HEK293 (cell line): ENCODE results near the gene SPDYE3.

Experiments used
- CTCF ChIA-PET: fragments of 350-600 bp; formaldehyde crosslinking; extraction: SDS; loops from one replicate; lab custom pipeline; 2021; ENCODE audit warnings: antibody characterized with exemption; lab: Yijun Ruan, JAX
- POLR2A ChIA-PET: fragments of 300-600 bp; formaldehyde crosslinking; extraction: SDS; loops from one replicate; lab custom pipeline; 2020; ENCODE audit warnings: antibody characterized with exemption, inconsistent platforms; lab: Yijun Ruan, JAX
- H3K27ac ChIP-seq: fragments of 200-500 bp; sonication (Bioruptor generic); 2 replicates; pipeline ENCODE4 v1.5.1; 2014; ENCODE audit warnings: low read depth, low read length, control low read depth, inconsistent platforms; ENCODE audit errors: extremely low read depth
- H3K36me3 ChIP-seq, 2 experiments: fragments of 200-500 bp in 1 of 2; sonication (Bioruptor generic) in 1 of 2; 1 replicate in 1 of 2; 2 replicates in 1 of 2; pipeline ENCODE4 v1.5.1; 2014 to 2017; ENCODE audit warnings: inconsistent platforms in 2 of 2, low read length in 2 of 2; ENCODE audit not compliant: control insufficient read depth in 2 of 2, insufficient read depth in 1 of 2
- H3K4me1 ChIP-seq: fragments of 200-500 bp; sonication (Bioruptor generic); 2 replicates; pipeline ENCODE4 v1.5.1; 2014; ENCODE audit warnings: mild to moderate bottlenecking, low read length, inconsistent platforms; ENCODE audit not compliant: control insufficient read depth, insufficient read depth
- H3K4me3 ChIP-seq: 2 replicates; pipeline ENCODE4 v1.5.1; 2011; ENCODE audit warnings: low read depth, mild to moderate bottlenecking, control low read depth, low read length, moderate library complexity
- H3K9me3 ChIP-seq: fragments of 200-500 bp; sonication (Bioruptor generic); 2 replicates; pipeline ENCODE4 v1.5.1; 2014; ENCODE audit warnings: low read depth, low read length, inconsistent platforms; ENCODE audit not compliant: control insufficient read depth, insufficient read depth
- EGR2 ChIP-seq: fragments of 450-650 bp; formaldehyde crosslinking; IDR thresholded peaks from 2 replicates; pipeline ENCODE4 v1.5.1; 2016; ENCODE audit warnings: low read depth, missing biosample characterization, missing genetic modification characterization
- GFI1B ChIP-seq: fragments of 450-650 bp; formaldehyde crosslinking; IDR thresholded peaks from 2 replicates; pipeline ENCODE4 v1.5.1; 2016; ENCODE audit warnings: missing biosample characterization, missing genetic modification characterization
- GLI2 ChIP-seq: fragments of 450-650 bp; formaldehyde crosslinking; IDR thresholded peaks from 2 replicates; pipeline ENCODE4; 2017; ENCODE audit warnings: missing biosample characterization, missing genetic modification characterization, low read depth, borderline replicate concordance
- KLF10 ChIP-seq: fragments of 450-650 bp; IDR thresholded peaks from 2 replicates; pipeline ENCODE4 v1.5.1; 2018; ENCODE audit warnings: missing biosample characterization, mild to moderate bottlenecking, missing genetic modification characterization
- RBAK ChIP-seq: fragments of 450-650 bp; formaldehyde crosslinking; IDR thresholded peaks from 2 replicates; pipeline ENCODE4 v1.5.1; 2016; ENCODE audit warnings: missing biosample characterization, missing genetic modification characterization
- REPIN1 ChIP-seq: fragments of 450-650 bp; formaldehyde crosslinking; IDR thresholded peaks from 2 replicates; pipeline ENCODE4 v1.5.1; 2017; ENCODE audit warnings: missing biosample characterization, missing genetic modification characterization, low read depth
- SP3 ChIP-seq: fragments of 450-650 bp; formaldehyde crosslinking; IDR thresholded peaks from 2 replicates; pipeline ENCODE4 v1.5.1; 2016; ENCODE audit warnings: missing biosample characterization, missing genetic modification characterization
- YY2 ChIP-seq: fragments of 450-650 bp; formaldehyde crosslinking; IDR thresholded peaks from 2 replicates; pipeline ENCODE4 v1.5.1; 2016; ENCODE audit warnings: missing biosample characterization, missing genetic modification characterization
- ZBTB17 ChIP-seq: fragments of 450-650 bp; formaldehyde crosslinking; IDR thresholded peaks from 2 replicates; pipeline ENCODE4 v1.5.1; 2016; ENCODE audit warnings: missing biosample characterization, missing genetic modification characterization
- ZEB2 ChIP-seq: fragments of 450-650 bp; formaldehyde crosslinking; IDR thresholded peaks from 2 replicates; pipeline ENCODE4 v1.5.1; 2016; ENCODE audit warnings: missing biosample characterization, missing genetic modification characterization
- ZNF157 ChIP-seq: fragments of 450-650 bp; formaldehyde crosslinking; IDR thresholded peaks from 2 replicates; pipeline ENCODE4 v1.5.1; 2016; ENCODE audit warnings: missing biosample characterization, missing genetic modification characterization
- ZNF169 ChIP-seq: fragments of 450-650 bp; formaldehyde crosslinking; IDR thresholded peaks from 2 replicates; pipeline ENCODE4 v1.5.1; 2016; ENCODE audit warnings: missing biosample characterization, missing genetic modification characterization
- ZNF24 ChIP-seq: fragments of 450-650 bp; formaldehyde crosslinking; IDR thresholded peaks from 2 replicates; pipeline ENCODE4 v1.5.1; 2016; ENCODE audit warnings: missing biosample characterization, missing genetic modification characterization
- ZNF266 ChIP-seq: fragments of 450-650 bp; formaldehyde crosslinking; IDR thresholded peaks from 2 replicates; pipeline ENCODE4 v1.5.1; 2016; ENCODE audit warnings: missing biosample characterization, missing genetic modification characterization, low read depth
- ZNF292 ChIP-seq: fragments of 450-650 bp; formaldehyde crosslinking; IDR thresholded peaks from 2 replicates; pipeline ENCODE4 v1.5.1; 2016; ENCODE audit warnings: low read depth, missing biosample characterization, missing genetic modification characterization, borderline replicate concordance
- ZNF311 ChIP-seq: fragments of 450-650 bp; formaldehyde crosslinking; IDR thresholded peaks from 2 replicates; pipeline ENCODE4 v1.5.1; 2017; ENCODE audit warnings: missing biosample characterization, missing genetic modification characterization, borderline replicate concordance
- ZNF335 ChIP-seq: fragments of 450-650 bp; formaldehyde crosslinking; conservative IDR thresholded peaks from 2 replicates; pipeline ENCODE4 v1.5.1; 2016; ENCODE audit warnings: missing biosample characterization, missing genetic modification characterization
- ZNF350 ChIP-seq: fragments of 450-650 bp; formaldehyde crosslinking; IDR thresholded peaks from 2 replicates; pipeline ENCODE4 v1.5.0; 2017; ENCODE audit warnings: missing biosample characterization, mild to moderate bottlenecking, missing genetic modification characterization
- ZNF366 ChIP-seq: fragments of 450-650 bp; formaldehyde crosslinking; conservative IDR thresholded peaks from 2 replicates; pipeline ENCODE4 v1.5.1; 2016; ENCODE audit warnings: missing biosample characterization, missing genetic modification characterization
- ZNF404 ChIP-seq: fragments of 450-650 bp; formaldehyde crosslinking; IDR thresholded peaks from 2 replicates; pipeline ENCODE4 v1.5.1; 2017; ENCODE audit warnings: missing biosample characterization, missing genetic modification characterization
- ZNF510 ChIP-seq: fragments of 450-650 bp; formaldehyde crosslinking; IDR thresholded peaks from 2 replicates; pipeline ENCODE4 v1.5.1; 2018; ENCODE audit warnings: mild to moderate bottlenecking, missing genetic modification characterization, missing biosample characterization; ENCODE audit not compliant: insufficient replicate concordance
- ZNF530 ChIP-seq: fragments of 450-650 bp; formaldehyde crosslinking; IDR thresholded peaks from 2 replicates; pipeline ENCODE4 v1.5.1; 2016; ENCODE audit warnings: low read depth, missing biosample characterization, missing genetic modification characterization
- TF ChIP-seq, protein P1 (sequence below): fragments of 450-650 bp; formaldehyde crosslinking; IDR thresholded peaks from 2 replicates; pipeline ENCODE4 v1.5.1; 2016; ENCODE audit warnings: missing biosample characterization, missing genetic modification characterization
- TF ChIP-seq, protein P2 (sequence below): fragments of 450-650 bp; formaldehyde crosslinking; IDR thresholded peaks from 2 replicates; pipeline ENCODE4 v1.5.1; 2016; ENCODE audit warnings: missing biosample characterization, missing genetic modification characterization

The SPDYE3 gene

DNA sequence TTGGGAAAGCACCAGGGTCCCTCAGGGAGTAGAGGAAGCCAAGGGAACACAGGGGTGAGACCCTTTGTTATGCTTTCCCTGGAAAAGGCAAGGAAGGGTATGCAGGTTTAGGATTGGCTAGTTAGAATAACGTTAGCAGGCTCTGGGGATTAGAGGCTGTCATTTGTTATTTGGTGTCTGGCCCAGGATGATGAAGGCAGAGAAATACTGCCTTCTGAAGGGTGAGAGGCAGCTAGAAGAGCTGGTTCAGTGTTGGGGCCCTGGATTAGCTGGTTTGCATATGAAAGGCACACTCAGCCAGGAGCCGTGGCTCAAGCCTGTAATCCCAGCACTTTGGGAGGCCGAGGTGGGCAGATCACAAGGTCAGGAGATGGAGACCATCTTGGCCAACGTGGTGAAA, 62.8 kb downstream of the SPDYE3 start (continued):
- TF ChIP-seq ZNF366: no peak
- no peak for TF ChIP-seq ZNF311 (tag by site-specific recombination)
- TF ChIP-seq YY2: no peak
- TF ChIP-seq ZNF24 (tag by site-specific recombination): no peak
- TF ChIP-seq ZNF404 (tag by site-specific recombination): no peak
- TF ChIP-seq ZNF292 (tag by site-specific recombination): no peak
- TF ChIP-seq REPIN1: no peak
- no peak for TF ChIP-seq ZNF157

DNA sequence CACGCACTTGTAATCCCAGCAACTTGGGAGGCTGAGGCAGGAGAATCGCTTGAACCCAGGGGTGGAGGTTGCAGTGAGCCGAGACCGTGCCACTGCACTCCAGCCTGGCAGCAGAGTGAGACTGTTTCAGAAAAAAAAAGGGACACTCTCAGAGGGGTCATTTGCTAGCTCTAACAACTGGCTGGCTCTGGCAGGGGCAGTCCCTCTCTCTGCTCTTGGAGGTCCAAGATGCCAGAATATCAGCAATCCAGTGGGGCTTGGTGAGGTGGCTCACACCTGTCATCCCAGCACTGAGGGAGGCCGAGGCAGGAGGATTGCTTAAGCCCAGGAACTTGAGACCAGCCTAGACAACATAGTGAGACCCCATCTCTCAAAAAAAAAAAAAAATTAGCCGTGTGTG, 63.2 kb downstream of the SPDYE3 start:
- H3K27ac ChIP-seq: no peak overlapping the region
- TF ChIP-seq GFI1B: no peak
- TF ChIP-seq ZNF530: no peak
- TF ChIP-seq ZNF266 (tag by site-specific recombination): no peak
- no peak for TF ChIP-seq ZBTB17 (tag by site-specific recombination)
- no peak for TF ChIP-seq ZNF510 (tag by site-specific recombination)
- TF ChIP-seq ZNF335: no peak
- no peak for TF ChIP-seq ZNF350 (tag by site-specific recombination)
- TF ChIP-seq ZNF169: no peak
- no peak for TF ChIP-seq ZNF366
- TF ChIP-seq SP3 (tag by site-specific recombination): no peak
- no peak for TF ChIP-seq GLI2 (tag by site-specific recombination)
- TF ChIP-seq RBAK (tag by site-specific recombination): no peak
- TF ChIP-seq ZNF311 (tag by site-specific recombination): no peak
- TF ChIP-seq, protein P1, sequence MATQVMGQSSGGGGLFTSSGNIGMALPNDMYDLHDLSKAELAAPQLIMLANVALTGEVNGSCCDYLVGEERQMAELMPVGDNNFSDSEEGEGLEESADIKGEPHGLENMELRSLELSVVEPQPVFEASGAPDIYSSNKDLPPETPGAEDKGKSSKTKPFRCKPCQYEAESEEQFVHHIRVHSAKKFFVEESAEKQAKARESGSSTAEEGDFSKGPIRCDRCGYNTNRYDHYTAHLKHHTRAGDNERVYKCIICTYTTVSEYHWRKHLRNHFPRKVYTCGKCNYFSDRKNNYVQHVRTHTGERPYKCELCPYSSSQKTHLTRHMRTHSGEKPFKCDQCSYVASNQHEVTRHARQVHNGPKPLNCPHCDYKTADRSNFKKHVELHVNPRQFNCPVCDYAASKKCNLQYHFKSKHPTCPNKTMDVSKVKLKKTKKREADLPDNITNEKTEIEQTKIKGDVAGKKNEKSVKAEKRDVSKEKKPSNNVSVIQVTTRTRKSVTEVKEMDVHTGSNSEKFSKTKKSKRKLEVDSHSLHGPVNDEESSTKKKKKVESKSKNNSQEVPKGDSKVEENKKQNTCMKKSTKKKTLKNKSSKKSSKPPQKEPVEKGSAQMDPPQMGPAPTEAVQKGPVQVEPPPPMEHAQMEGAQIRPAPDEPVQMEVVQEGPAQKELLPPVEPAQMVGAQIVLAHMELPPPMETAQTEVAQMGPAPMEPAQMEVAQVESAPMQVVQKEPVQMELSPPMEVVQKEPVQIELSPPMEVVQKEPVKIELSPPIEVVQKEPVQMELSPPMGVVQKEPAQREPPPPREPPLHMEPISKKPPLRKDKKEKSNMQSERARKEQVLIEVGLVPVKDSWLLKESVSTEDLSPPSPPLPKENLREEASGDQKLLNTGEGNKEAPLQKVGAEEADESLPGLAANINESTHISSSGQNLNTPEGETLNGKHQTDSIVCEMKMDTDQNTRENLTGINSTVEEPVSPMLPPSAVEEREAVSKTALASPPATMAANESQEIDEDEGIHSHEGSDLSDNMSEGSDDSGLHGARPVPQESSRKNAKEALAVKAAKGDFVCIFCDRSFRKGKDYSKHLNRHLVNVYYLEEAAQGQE: no peak
- TF ChIP-seq ZNF404 (tag by site-specific recombination): no peak
- TF ChIP-seq EGR2: no peak
- TF ChIP-seq ZEB2 (tag by site-specific recombination): no peak
- no peak for TF ChIP-seq KLF10 (tag by site-specific recombination)
- TF ChIP-seq, protein P2, sequence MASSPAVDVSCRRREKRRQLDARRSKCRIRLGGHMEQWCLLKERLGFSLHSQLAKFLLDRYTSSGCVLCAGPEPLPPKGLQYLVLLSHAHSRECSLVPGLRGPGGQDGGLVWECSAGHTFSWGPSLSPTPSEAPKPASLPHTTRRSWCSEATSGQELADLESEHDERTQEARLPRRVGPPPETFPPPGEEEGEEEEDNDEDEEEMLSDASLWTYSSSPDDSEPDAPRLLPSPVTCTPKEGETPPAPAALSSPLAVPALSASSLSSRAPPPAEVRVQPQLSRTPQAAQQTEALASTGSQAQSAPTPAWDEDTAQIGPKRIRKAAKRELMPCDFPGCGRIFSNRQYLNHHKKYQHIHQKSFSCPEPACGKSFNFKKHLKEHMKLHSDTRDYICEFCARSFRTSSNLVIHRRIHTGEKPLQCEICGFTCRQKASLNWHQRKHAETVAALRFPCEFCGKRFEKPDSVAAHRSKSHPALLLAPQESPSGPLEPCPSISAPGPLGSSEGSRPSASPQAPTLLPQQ (tag by site-specific recombination): no peak
- peaks cover 0 to 10% of the 10 kb centered on the region in 2 experiments; a peak in 2 of 3 replicates for H3K36me3 ChIP-seq
- POLR2A ChIA-PET: no interaction called here
- no peak overlapping the region for H3K4me3 ChIP-seq
- no peaks in the 10 kb centered on the region for H3K4me1 ChIP-seq
- CTCF ChIA-PET: no interaction called here
- no peaks in the 10 kb centered on the region for H3K9me3 ChIP-seq
